Measurements from ENCODE around the gene NEURL1B. TPM values are rescaled to one million over a fixed set of nuclear protein-coding genes. Genes with fewer than 3 reads are reported as not detected.

The NEURL1B gene
- total and polyA plus RNA-seq, 2 donors = 4.7 to 5.3 TPM

- H3K27ac ChIP-seq (ENCODE audit: low read depth in 1 of 2, low read length in 1 of 2) = no peak overlapping the region
- no peaks in the 10 kb centered on the region for H3K4me1 ChIP-seq (ENCODE audit: control insufficient read depth in 2 of 2, insufficient read depth in 2 of 2, low read length in 2 of 2)
- no peaks in the 10 kb centered on the region for H3K36me3 ChIP-seq (ENCODE audit: control insufficient read depth in 2 of 2, insufficient read depth in 2 of 2, low read length in 1 of 2)
- no peaks in the 10 kb centered on the region for H3K9me3 ChIP-seq (ENCODE audit: control insufficient read depth in 2 of 2, insufficient read depth in 1 of 2, low read length in 1 of 2)
- no peak overlapping the region for H3K4me3 ChIP-seq (ENCODE audit: low read length in 2 of 2)
- no peak for DNase-seq (ENCODE audit: low read depth in 6 of 9, low spot score in 9 of 9)
- peaks cover 0 to 4% of the 10 kb centered on the region in 2 donors for H3K27me3 ChIP-seq (ENCODE audit: control insufficient read depth in 2 of 2, insufficient read depth in 1 of 2, low read length in 1 of 2)
- WGBS = 89% methylated on average over 17 of the region's 17 CpGs
These were observed 37.7 kb upstream of the NEURL1B start for GRCh38 chr5:172603251-172603806.

- Histone ChIP-seq H3K36me3 (ENCODE audit: control insufficient read depth in 2 of 2, insufficient read depth in 2 of 2, low read length in 1 of 2) (no peaks in the 10 kb centered on the region), H3K27ac (ENCODE audit: low read depth in 1 of 2, low read length in 1 of 2) (no peak overlapping the region), H3K9me3 (ENCODE audit: control insufficient read depth in 2 of 2, insufficient read depth in 1 of 2, low read length in 1 of 2) (no peaks in the 10 kb centered on the region), H3K4me1 (ENCODE audit: control insufficient read depth in 2 of 2, insufficient read depth in 2 of 2, low read length in 2 of 2) (no peaks in the 10 kb centered on the region), H3K4me3 (ENCODE audit: low read length in 2 of 2) (no peak overlapping the region), H3K27me3 (ENCODE audit: control insufficient read depth in 2 of 2, insufficient read depth in 1 of 2, low read length in 1 of 2) (peaks cover 0 to 4% of the 10 kb centered on the region in 2 donors)
- DNase-seq (ENCODE audit: low read depth in 6 of 9, low spot score in 9 of 9) = no peak
These were observed 35.6 kb upstream of the NEURL1B start for GRCh38 chr5:172605466-172605865.

GRCh38 chr5:172606156-172606785 is 34.8 kb upstream of the NEURL1B start:
- no peak for DNase-seq (ENCODE audit: low read depth in 6 of 9, low spot score in 9 of 9)
- H3K9me3 ChIP-seq (ENCODE audit: control insufficient read depth in 2 of 2, insufficient read depth in 1 of 2, low read length in 1 of 2) = no peaks in the 10 kb centered on the region
- no peak overlapping the region for H3K4me3 ChIP-seq (ENCODE audit: low read length in 2 of 2)
- no peak overlapping the region for H3K27ac ChIP-seq (ENCODE audit: low read depth in 1 of 2, low read length in 1 of 2)
- H3K27me3 ChIP-seq (ENCODE audit: control insufficient read depth in 2 of 2, insufficient read depth in 1 of 2, low read length in 1 of 2) = peaks cover 0 to 4% of the 10 kb centered on the region in 2 donors
- 84% methylated on average over 4 of the region's 4 CpGs for WGBS
- no peaks in the 10 kb centered on the region for H3K36me3 ChIP-seq (ENCODE audit: control insufficient read depth in 2 of 2, insufficient read depth in 2 of 2, low read length in 1 of 2)
- no peaks in the 10 kb centered on the region for H3K4me1 ChIP-seq (ENCODE audit: control insufficient read depth in 2 of 2, insufficient read depth in 2 of 2, low read length in 2 of 2)

GRCh38 chr5:172607213-172607793 is 33.8 kb upstream of the NEURL1B start:
- Histone ChIP-seq H3K27me3 (ENCODE audit: control insufficient read depth in 2 of 2, insufficient read depth in 1 of 2, low read length in 1 of 2) (peaks cover 0 to 4% of the 10 kb centered on the region in 2 donors), H3K4me1 (ENCODE audit: control insufficient read depth in 2 of 2, insufficient read depth in 2 of 2, low read length in 2 of 2) (no peaks in the 10 kb centered on the region), H3K9me3 (ENCODE audit: control insufficient read depth in 2 of 2, insufficient read depth in 1 of 2, low read length in 1 of 2) (no peaks in the 10 kb centered on the region), H3K36me3 (ENCODE audit: control insufficient read depth in 2 of 2, insufficient read depth in 2 of 2, low read length in 1 of 2) (no peaks in the 10 kb centered on the region), H3K4me3 (ENCODE audit: low read length in 2 of 2) (no peak overlapping the region), H3K27ac (ENCODE audit: low read depth in 1 of 2, low read length in 1 of 2) (no peak overlapping the region)
- no peak for DNase-seq (ENCODE audit: low read depth in 6 of 9, low spot score in 9 of 9)
- 87% methylated on average over 6 of the region's 6 CpGs for whole genome bisulfite sequencing

GRCh38 chr5:172608773-172609172 is 32.3 kb upstream of the NEURL1B start:
- Histone ChIP-seq H3K36me3 (ENCODE audit: control insufficient read depth in 2 of 2, insufficient read depth in 2 of 2, low read length in 1 of 2) (no peaks in the 10 kb centered on the region), H3K9me3 (ENCODE audit: control insufficient read depth in 2 of 2, insufficient read depth in 1 of 2, low read length in 1 of 2) (no peaks in the 10 kb centered on the region), H3K27me3 (ENCODE audit: control insufficient read depth in 2 of 2, insufficient read depth in 1 of 2, low read length in 1 of 2) (no peaks in the 10 kb centered on the region), H3K4me3 (ENCODE audit: low read length in 2 of 2) (no peak overlapping the region), H3K27ac (ENCODE audit: low read depth in 1 of 2, low read length in 1 of 2) (no peak overlapping the region), H3K4me1 (ENCODE audit: control insufficient read depth in 2 of 2, insufficient read depth in 2 of 2, low read length in 2 of 2) (no peaks in the 10 kb centered on the region)
- no peak for DNase-seq (ENCODE audit: low read depth in 6 of 9, low spot score in 9 of 9)
- 97% methylated on average over 3 of the region's 3 CpGs for WGBS

- no peak overlapping the region for H3K27ac ChIP-seq (ENCODE audit: low read depth in 1 of 2, low read length in 1 of 2)
- H3K36me3 ChIP-seq (ENCODE audit: control insufficient read depth in 2 of 2, insufficient read depth in 2 of 2, low read length in 1 of 2) = no peaks in the 10 kb centered on the region
- no peaks in the 10 kb centered on the region for H3K9me3 ChIP-seq (ENCODE audit: control insufficient read depth in 2 of 2, insufficient read depth in 1 of 2, low read length in 1 of 2)
- no peaks in the 10 kb centered on the region for H3K27me3 ChIP-seq (ENCODE audit: control insufficient read depth in 2 of 2, insufficient read depth in 1 of 2, low read length in 1 of 2)
- 94% methylated on average over 6 of the region's 6 CpGs for WGBS
- no peaks in the 10 kb centered on the region for H3K4me1 ChIP-seq (ENCODE audit: control insufficient read depth in 2 of 2, insufficient read depth in 2 of 2, low read length in 2 of 2)
- H3K4me3 ChIP-seq (ENCODE audit: low read length in 2 of 2) = no peak overlapping the region
- DNase-seq (ENCODE audit: low read depth in 6 of 9, low spot score in 9 of 9) = no peak
These were observed 30.4 kb upstream of the NEURL1B start for GRCh38 chr5:172610643-172611042.

- Histone ChIP-seq H3K4me3 (ENCODE audit: low read length in 2 of 2) (no peak overlapping the region), H3K27me3 (ENCODE audit: control insufficient read depth in 2 of 2, insufficient read depth in 1 of 2, low read length in 1 of 2) (peaks cover 0 to 2% of the 10 kb centered on the region in 2 donors), H3K27ac (ENCODE audit: low read depth in 1 of 2, low read length in 1 of 2) (no peak overlapping the region), H3K9me3 (ENCODE audit: control insufficient read depth in 2 of 2, insufficient read depth in 1 of 2, low read length in 1 of 2) (no peaks in the 10 kb centered on the region), H3K4me1 (ENCODE audit: control insufficient read depth in 2 of 2, insufficient read depth in 2 of 2, low read length in 2 of 2) (no peaks in the 10 kb centered on the region), H3K36me3 (ENCODE audit: control insufficient read depth in 2 of 2, insufficient read depth in 2 of 2, low read length in 1 of 2) (no peaks in the 10 kb centered on the region)
- no peak for DNase-seq (ENCODE audit: low read depth in 6 of 9, low spot score in 9 of 9)
- 97% methylated on average over 8 of the region's 8 CpGs for WGBS
These were observed 29.1 kb upstream of the NEURL1B start for GRCh38 chr5:172611913-172612312.

GRCh38 chr5:172612771-172613170 is 28.3 kb upstream of the NEURL1B start:
- WGBS = 95% methylated on average over 4 of the region's 4 CpGs
- H3K9me3 ChIP-seq (ENCODE audit: control insufficient read depth in 2 of 2, insufficient read depth in 1 of 2, low read length in 1 of 2) = no peaks in the 10 kb centered on the region

GRCh38 chr5:172616136-172616535 is 24.9 kb upstream of the NEURL1B start:
- H3K9me3 ChIP-seq (ENCODE audit: control insufficient read depth in 2 of 2, insufficient read depth in 1 of 2, low read length in 1 of 2) = no peaks in the 10 kb centered on the region
- H3K36me3 ChIP-seq (ENCODE audit: control insufficient read depth in 2 of 2, insufficient read depth in 2 of 2, low read length in 1 of 2) = no peaks in the 10 kb centered on the region
- no peaks in the 10 kb centered on the region for H3K4me1 ChIP-seq (ENCODE audit: control insufficient read depth in 2 of 2, insufficient read depth in 2 of 2, low read length in 2 of 2)
- no peak for DNase-seq (ENCODE audit: low read depth in 6 of 9, low spot score in 9 of 9)
- no peak overlapping the region for H3K4me3 ChIP-seq (ENCODE audit: low read length in 2 of 2)
- 83% methylated on average over 5 of the region's 5 CpGs for WGBS
- no peak overlapping the region for H3K27ac ChIP-seq (ENCODE audit: low read depth in 1 of 2, low read length in 1 of 2)
- peaks cover 0 to 4% of the 10 kb centered on the region in 2 donors for H3K27me3 ChIP-seq (ENCODE audit: control insufficient read depth in 2 of 2, insufficient read depth in 1 of 2, low read length in 1 of 2)

More at GRCh38 chr5:172612771-172613170, 28.3 kb upstream of the NEURL1B start:
- H3K36me3 ChIP-seq (ENCODE audit: control insufficient read depth in 2 of 2, insufficient read depth in 2 of 2, low read length in 1 of 2) = no peaks in the 10 kb centered on the region
- no peak overlapping the region for H3K4me3 ChIP-seq (ENCODE audit: low read length in 2 of 2)
- no peak for DNase-seq (ENCODE audit: low read depth in 6 of 9, low spot score in 9 of 9)
- no peaks in the 10 kb centered on the region for H3K4me1 ChIP-seq (ENCODE audit: control insufficient read depth in 2 of 2, insufficient read depth in 2 of 2, low read length in 2 of 2)
- H3K27me3 ChIP-seq (ENCODE audit: control insufficient read depth in 2 of 2, insufficient read depth in 1 of 2, low read length in 1 of 2) = peaks cover 0 to 4% of the 10 kb centered on the region in 2 donors
- H3K27ac ChIP-seq (ENCODE audit: low read depth in 1 of 2, low read length in 1 of 2) = no peak overlapping the region
